ENCODE measurements around the gene LATS2.
A peak's percentile ranks its signal among the peaks of the same experiment; 100 is the strongest.

Gene LATS2

DNA sequence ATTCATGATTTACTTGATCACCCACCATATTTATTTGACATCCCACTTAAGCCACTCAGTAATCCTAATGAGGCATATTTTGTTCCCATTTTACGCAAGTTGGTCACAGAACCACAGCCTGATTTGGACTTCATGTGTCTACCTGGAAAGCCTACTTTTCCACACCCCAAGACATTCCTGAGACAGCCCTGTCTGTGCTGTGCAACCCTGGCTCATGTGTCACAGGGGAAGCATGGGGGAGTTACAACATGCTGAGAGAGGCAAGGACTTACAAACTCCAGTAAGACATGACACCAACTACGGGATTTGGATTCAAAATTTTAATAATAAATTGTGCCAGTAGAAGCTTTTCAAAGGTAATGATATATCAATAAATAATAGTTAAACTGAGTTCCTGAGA, 88.7 kb downstream of the LATS2 start:
- no peak overlapping the region for H3K4me3 ChIP-seq (replicated peaks; ENCODE audit: insufficient read depth, low read length)
- DNase-seq (ENCODE audit: low read depth in 1 of 2, low spot score in 1 of 2), result no peak
- no peaks in the 10 kb centered on the region for H3K27me3 ChIP-seq (ENCODE audit: insufficient read depth, poor library complexity, severe bottlenecking)
- no peak overlapping the region for H3K27ac ChIP-seq (replicated peaks)
- TF ChIP-seq, protein P1, sequence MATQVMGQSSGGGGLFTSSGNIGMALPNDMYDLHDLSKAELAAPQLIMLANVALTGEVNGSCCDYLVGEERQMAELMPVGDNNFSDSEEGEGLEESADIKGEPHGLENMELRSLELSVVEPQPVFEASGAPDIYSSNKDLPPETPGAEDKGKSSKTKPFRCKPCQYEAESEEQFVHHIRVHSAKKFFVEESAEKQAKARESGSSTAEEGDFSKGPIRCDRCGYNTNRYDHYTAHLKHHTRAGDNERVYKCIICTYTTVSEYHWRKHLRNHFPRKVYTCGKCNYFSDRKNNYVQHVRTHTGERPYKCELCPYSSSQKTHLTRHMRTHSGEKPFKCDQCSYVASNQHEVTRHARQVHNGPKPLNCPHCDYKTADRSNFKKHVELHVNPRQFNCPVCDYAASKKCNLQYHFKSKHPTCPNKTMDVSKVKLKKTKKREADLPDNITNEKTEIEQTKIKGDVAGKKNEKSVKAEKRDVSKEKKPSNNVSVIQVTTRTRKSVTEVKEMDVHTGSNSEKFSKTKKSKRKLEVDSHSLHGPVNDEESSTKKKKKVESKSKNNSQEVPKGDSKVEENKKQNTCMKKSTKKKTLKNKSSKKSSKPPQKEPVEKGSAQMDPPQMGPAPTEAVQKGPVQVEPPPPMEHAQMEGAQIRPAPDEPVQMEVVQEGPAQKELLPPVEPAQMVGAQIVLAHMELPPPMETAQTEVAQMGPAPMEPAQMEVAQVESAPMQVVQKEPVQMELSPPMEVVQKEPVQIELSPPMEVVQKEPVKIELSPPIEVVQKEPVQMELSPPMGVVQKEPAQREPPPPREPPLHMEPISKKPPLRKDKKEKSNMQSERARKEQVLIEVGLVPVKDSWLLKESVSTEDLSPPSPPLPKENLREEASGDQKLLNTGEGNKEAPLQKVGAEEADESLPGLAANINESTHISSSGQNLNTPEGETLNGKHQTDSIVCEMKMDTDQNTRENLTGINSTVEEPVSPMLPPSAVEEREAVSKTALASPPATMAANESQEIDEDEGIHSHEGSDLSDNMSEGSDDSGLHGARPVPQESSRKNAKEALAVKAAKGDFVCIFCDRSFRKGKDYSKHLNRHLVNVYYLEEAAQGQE (IDR thresholded peaks at IDR 0.05; ENCODE audit: insufficient replicate concordance, low read depth), result no peak
- TF ChIP-seq, protein P2, sequence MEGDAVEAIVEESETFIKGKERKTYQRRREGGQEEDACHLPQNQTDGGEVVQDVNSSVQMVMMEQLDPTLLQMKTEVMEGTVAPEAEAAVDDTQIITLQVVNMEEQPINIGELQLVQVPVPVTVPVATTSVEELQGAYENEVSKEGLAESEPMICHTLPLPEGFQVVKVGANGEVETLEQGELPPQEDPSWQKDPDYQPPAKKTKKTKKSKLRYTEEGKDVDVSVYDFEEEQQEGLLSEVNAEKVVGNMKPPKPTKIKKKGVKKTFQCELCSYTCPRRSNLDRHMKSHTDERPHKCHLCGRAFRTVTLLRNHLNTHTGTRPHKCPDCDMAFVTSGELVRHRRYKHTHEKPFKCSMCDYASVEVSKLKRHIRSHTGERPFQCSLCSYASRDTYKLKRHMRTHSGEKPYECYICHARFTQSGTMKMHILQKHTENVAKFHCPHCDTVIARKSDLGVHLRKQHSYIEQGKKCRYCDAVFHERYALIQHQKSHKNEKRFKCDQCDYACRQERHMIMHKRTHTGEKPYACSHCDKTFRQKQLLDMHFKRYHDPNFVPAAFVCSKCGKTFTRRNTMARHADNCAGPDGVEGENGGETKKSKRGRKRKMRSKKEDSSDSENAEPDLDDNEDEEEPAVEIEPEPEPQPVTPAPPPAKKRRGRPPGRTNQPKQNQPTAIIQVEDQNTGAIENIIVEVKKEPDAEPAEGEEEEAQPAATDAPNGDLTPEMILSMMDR (IDR thresholded peaks at IDR 0.05; ENCODE audit: insufficient read depth, low read length), result no peak
- TF ChIP-seq SPI1 (IDR thresholded peaks at IDR 0.05; ENCODE audit: borderline replicate concordance, low read depth) (no peak), GABPA (IDR thresholded peaks at IDR 0.05; ENCODE audit: low read depth) (no peak), POLR2AphosphoS5 (IDR thresholded peaks at IDR 0.05; ENCODE audit: low read depth) (no peak)

DNA sequence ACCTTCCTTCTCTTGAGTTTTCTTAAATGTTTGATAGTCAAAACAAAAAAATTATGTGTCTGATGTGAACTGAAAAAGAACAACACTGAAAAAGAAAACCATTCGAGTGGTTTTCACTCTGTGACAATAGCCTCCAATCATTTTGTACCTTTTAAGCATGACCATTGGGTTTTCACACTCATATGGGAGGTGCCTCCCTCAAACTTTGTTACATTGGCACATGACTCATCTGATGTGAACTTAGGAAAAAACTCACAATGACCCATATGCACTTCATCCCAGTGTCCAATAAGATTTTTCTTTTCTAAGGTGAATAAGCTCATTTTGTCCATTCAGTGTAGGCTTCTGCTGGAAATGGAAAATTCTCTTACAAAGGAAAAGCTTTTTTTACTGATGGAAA, 92.2 kb downstream of the LATS2 start:
- Histone ChIP-seq H3K27me3 (ENCODE audit: insufficient read depth, poor library complexity, severe bottlenecking) (no peaks in the 10 kb centered on the region), H3K27ac (replicated peaks) (no peak overlapping the region), H3K4me3 (replicated peaks; ENCODE audit: insufficient read depth, low read length) (no peak overlapping the region)
- TF ChIP-seq, protein P1 (IDR thresholded peaks at IDR 0.05; ENCODE audit: insufficient replicate concordance, low read depth), result no peak
- TF ChIP-seq, protein P2 (IDR thresholded peaks at IDR 0.05; ENCODE audit: insufficient read depth, low read length), result no peak
- no peak for TF ChIP-seq POLR2AphosphoS5 (IDR thresholded peaks at IDR 0.05; ENCODE audit: low read depth)
- TF ChIP-seq SPI1 (IDR thresholded peaks at IDR 0.05; ENCODE audit: borderline replicate concordance, low read depth), result no peak
- TF ChIP-seq GABPA (IDR thresholded peaks at IDR 0.05; ENCODE audit: low read depth), result no peak
- no peak for DNase-seq (ENCODE audit: low read depth in 1 of 2, low spot score in 1 of 2)

DNA sequence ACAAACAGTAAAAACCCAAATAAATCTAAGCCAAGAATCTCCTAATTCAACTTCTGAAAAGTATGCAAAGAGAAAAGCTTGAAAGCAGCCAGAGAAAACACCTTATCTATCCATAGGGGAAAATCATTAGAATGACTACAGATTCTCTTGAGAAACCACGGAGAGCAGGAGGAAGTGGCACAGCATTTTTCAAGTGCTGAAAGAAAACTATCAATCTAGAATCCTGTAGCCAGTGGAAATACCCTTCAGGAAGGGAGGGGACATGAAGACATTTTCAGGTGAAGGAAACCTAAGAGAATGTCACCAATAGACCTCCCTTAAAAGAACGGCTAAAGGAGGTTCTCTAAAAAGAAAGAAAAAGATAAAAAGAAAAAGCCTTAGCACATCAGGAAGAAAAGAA, 92.6 kb downstream of the LATS2 start:
- no peak for DNase-seq (ENCODE audit: low read depth in 1 of 2, low spot score in 1 of 2)
- Histone ChIP-seq H3K4me3 (replicated peaks; ENCODE audit: insufficient read depth, low read length) (no peak overlapping the region), H3K27ac (replicated peaks) (no peak overlapping the region), H3K27me3 (ENCODE audit: insufficient read depth, poor library complexity, severe bottlenecking) (no peaks in the 10 kb centered on the region)
- TF ChIP-seq SPI1 (IDR thresholded peaks at IDR 0.05; ENCODE audit: borderline replicate concordance, low read depth), result peak; percentile 26; the same call in 1 of the 2 replicates
- TF ChIP-seq, protein P2 (IDR thresholded peaks at IDR 0.05; ENCODE audit: insufficient read depth, low read length), result no peak

DNA sequence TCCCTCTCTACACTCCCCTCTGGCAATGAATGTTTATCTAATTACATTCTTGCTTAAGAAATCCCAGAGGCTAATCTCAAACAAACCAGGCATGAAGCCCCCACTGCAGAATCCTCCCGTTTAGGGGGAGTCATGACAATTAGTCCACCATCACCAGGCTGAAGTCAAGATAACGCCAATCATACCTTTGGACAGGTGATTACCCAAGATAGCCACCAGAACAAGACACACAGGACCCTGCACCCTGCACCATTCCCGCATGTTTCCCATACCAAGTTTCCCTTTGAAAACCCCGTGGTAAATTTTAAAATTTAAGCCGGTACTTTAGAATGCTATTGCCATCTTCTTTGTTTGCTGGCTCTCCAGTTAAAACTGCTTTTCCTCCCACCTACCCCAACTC, 94.0 kb downstream of the LATS2 start:
- no peak overlapping the region for H3K27ac ChIP-seq (replicated peaks)
- no peak for DNase-seq (ENCODE audit: low read depth in 1 of 2, low spot score in 1 of 2)
- no peak overlapping the region for H3K4me3 ChIP-seq (replicated peaks; ENCODE audit: insufficient read depth, low read length)
- H3K27me3 ChIP-seq (ENCODE audit: insufficient read depth, poor library complexity, severe bottlenecking), result no peaks in the 10 kb centered on the region
- TF ChIP-seq, protein P2 (IDR thresholded peaks at IDR 0.05; ENCODE audit: insufficient read depth, low read length), result no peak
- TF ChIP-seq SPI1 (IDR thresholded peaks at IDR 0.05; ENCODE audit: borderline replicate concordance, low read depth), result no peak
- no peak for TF ChIP-seq POLR2AphosphoS5 (IDR thresholded peaks at IDR 0.05; ENCODE audit: low read depth)
- TF ChIP-seq GABPA (IDR thresholded peaks at IDR 0.05; ENCODE audit: low read depth), result no peak
- TF ChIP-seq, protein P1 (IDR thresholded peaks at IDR 0.05; ENCODE audit: insufficient replicate concordance, low read depth), result no peak
